Amniotic stem cell (primary cell): ENCODE data around the gene FLII.
"Not testable (repeated sequence)": the region's sequence is repeated elsewhere in the genome, so short reads cannot be mapped to it uniquely, and the experiment has no call there.

Experiments used
- DNase-seq: peaks from one replicate; lab custom pipeline; 2025; lab: John Stamatoyannopoulos, UW

The FLII gene

DNA sequence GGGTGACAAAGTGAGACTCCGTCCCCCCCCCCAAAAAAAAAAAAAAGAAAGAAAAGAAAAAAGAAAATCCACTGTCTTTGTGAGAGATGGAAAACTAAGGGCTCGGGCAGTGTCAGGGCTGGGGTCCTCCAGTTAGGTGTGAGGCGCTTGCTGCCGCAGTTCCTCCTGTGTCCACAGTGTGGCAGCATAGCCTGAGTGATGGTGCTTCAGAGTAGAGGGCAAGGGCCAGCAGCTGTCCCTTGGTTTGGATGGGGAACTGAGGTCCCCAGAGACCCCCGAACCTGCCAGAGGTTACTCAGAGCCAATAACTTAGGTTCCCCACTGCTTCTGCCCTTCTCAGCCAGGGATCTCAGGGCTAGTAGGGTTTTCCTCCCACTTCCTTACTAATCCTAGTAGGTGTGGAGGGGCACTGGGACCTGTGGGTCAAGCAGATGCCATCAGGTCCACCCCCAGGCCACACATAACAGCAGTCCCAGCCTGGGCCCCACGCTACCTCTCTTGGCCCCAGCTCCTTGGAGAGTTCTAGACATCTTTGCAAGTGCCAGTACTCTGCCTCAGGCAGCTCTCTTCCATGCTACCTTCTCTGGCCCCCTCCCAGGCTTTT, 41.0 kb downstream of the FLII start:
- DNase-seq = no peak

- not testable (repeated sequence) for DNase-seq
Observed at GRCh38 chr17:18216906-18217305, 41.6 kb downstream of the FLII start.

GRCh38 chr17:18213666-18214270, 44.8 kb downstream of the FLII start:
- DNase-seq = no peak

DNA sequence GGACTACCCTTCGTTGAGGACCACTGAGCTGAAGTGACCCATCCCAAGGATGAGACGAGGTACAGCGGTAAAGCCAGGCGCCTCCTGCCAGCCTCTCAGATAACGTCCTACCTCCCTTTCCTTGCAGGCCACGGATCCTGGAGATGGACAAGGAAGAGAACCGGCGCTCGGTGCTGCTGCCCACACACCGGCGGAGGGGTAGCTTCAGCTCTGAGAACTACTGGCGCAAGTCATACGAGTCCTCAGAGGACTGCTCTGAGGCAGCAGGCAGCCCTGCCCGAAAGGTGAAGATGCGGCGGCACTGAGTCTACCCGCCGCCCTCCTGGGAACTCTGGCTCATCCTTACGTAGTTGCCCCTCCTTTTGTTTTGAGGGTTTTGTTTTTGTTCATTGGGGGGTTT, 50.4 kb downstream of the FLII start:
- DNase-seq = no peak

- no peak for DNase-seq
Observed at GRCh38 chr17:18206962-18207361, 51.6 kb downstream of the FLII start.

- no peak for DNase-seq
Observed at GRCh38 chr17:18205861-18206260, 52.7 kb downstream of the FLII start.

GRCh38 chr17:18203308-18203707, 55.2 kb downstream of the FLII start:
- no peak for DNase-seq

DNA sequence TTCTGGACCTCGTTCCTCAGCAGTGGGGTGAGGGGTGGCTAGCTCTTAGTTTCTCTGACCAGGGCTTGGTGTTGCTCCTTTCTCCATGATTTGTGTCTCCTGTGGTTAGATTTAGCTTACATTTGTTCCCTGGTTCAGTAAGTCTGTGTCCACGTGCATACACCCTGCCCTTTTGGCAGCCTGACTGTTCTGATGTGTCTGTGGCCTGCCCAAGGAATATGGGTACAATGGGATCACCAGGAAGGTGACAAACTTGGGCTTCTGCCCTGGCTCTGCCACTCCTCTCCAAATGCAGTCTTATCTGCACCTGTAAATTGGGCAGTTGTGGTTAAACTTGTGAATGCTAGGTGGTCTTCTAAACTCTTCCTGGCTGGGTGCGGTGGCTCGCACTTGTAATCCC, 57.4 kb downstream of the FLII start:
- no peak for DNase-seq

- DNase-seq = no peak
Observed at GRCh38 chr17:18198530-18198929, 60.0 kb downstream of the FLII start.

DNA sequence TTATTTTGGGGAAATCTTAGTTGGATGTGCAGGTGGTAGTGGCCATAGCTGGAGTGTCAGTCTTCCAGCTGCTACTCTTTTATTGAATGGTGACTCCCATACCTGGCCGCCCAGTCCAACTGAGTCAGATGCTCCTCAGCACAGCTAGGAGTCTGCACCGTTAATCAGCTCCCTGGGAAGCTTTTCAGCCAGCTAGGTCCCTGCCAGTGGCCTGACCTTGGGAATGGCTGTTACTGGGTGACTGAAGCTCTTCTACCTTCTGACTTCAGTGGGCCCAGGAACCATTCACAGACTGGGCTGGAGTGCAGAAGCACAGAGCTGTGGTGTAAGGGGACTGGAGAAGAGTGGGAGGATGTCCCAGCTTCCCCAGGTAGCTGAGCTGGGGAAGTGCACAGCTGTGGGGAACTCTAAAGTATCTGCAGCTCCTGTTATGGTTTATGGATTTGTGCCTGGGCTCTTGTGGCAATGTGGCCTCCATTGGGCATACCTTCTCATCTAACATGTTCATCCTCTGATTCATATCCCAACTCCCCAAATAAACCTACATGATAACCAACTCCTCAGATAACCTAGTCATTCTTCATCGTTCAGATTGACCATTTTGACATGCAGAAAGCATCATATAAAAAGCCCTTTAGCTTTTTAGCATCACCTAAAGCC, 60.9 kb downstream of the FLII start:
- no peak for DNase-seq

GRCh38 chr17:18195246-18195645, 63.3 kb downstream of the FLII start:
- no peak for DNase-seq
